HG02798 (cell line): ENCODE measurements around the gene CDCA3.

ENCODE experiments used
- ATAC-seq: cut with Tn5 transposase; IDR thresholded peaks from one replicate; pipeline ENCODE4 v1.9.1; 2021; ENCODE audit warnings: mild to moderate bottlenecking; ENCODE audit not compliant: unreplicated experiment, poor library complexity

Gene CDCA3

DNA sequence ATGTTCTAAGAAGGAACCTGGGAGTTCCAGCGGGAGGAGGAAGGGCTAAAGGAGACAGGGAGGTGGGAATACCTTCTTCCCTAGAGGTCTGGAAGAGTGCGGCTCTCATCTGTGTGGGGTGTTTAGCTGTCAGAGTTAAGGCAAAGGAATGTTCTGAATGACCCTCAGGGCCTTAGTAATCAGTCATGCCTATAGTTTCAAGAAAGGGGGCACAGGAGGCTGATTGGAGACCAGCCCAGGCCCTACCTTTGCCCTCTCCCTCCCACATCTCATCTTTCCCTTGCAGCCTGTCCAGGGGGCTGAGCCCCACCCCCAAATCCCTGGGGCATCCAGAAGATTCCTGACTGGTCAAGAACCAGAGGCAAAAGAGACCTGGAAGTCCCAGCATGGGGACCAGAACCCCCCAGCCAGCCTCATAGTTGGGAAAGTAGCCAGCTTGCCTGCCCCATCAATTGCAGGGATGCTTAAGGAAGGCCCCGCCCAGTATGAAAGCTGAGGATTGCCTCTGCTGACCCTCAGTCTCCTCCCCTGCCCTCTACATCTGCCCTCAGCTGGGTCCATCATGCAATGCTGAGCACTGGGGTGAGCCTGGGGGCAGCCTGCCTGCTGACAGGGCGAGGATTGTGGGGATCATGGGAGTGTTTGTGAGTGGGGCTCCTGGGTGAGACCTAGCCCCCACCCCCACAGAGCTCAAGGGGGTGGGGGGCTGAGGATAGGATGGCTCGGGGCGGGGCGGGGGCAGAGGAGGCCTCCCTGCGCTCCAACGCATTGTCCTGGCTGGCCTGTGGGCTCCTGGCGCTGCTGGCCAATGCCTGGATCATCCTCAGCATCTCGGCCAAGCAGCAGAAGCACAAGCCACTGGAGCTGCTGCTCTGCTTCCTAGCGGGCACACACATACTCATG, 27.7 kb downstream of the CDCA3 start:
- ATAC-seq, result no peak

DNA sequence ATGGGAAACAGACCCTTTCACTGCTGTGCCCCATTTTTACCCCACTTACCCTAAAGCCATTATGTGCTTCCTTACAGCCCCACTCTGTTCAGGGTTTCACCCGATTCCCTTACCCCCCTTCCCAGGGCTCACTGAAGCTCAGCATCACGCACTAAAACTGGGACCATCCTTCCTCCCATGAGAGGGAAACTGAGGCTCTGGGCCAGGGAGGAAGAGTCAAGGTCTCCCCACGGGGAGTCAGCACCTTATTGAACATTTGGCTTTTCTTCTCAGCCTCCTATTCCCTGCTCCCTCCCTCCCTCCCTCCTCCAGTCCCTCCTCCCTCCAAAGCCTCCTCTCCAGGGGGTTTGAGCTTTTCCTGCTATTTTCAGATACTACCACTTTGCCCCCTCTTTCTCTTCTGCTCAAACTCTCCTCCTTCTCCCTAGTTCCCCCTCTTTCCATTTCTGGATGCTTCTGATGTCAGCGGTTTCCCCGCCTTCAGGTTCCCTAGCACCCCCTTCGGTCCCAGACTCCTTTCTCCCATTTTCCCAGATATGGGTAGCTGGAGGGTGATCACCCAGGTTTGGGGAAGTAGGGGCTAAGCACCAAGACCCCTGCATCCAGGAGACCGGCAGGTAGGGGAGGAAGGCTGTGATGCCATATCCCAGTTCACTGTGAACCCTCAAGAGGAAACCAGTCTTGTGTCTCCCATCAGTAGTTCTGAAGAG, 28.5 kb downstream of the CDCA3 start:
- ATAC-seq, result no peak

DNA sequence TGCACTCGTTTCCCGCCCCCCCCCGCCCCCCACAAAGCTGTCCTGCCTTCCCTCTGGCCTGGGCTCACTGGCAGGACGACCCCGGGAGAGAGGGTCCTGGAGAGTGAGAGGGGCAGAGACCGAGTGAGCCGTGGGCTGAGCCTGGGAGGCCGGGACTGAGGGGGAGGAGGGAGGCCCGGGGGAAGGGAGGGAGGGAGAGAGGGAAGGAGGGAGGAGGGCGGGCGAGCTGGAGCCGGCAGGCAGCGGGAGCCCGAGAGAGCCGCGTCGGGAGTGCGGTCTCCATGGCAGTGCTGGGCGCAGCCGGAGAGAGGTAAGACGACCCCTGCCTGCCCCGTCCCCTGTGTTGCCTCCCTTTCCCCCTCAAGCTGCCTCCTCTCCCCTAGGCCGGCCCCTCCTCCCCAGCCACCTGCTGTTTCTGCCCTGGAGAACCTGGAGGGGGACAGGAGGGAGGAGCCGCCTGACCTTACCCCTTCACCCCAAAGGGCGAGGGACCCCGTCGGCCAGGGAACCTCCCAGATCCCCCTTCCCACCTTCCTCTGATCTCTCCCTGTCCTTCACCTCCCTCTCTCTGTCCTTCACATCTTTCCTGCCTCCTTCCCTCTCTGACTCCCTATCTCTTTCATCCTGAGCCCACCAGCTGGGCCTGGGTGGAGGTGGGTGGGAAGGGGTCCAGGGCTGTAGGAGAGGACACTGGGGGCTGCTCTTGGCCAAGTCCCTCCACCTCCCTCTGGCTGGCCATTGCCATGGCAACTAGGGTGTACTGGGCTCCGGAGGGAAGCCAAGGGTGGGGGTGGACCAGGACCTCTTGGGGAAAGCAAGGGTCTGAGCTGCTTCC, 29.3 kb downstream of the CDCA3 start, which contains the start of gene GPR162:
GPR162 (plus strand) TSS at position 231 of the 835 bp plus-strand sequence. CDS start 2,078 bp downstream, outside the sequence.
- ATAC-seq, result no peak

DNA sequence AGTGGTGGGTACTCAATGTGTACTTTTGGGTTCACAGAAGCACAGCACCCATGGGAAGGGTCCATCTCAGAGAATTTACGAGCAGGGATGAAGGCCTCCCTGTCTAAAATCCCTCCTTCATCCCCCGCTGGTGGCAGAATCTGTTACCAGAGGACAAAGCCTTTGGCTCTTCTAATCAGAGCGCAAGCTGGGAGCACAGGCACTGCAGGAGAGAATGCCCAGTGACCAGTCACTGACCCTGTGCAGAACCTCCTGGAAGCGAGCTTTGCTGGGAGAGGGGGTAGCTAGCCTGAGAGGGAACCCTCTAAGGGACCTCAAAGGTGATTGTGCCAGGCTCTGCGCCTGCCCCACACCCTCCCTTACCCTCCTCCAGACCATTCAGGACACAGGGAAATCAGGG, 30.9 kb downstream of the CDCA3 start:
- no peak for ATAC-seq

DNA sequence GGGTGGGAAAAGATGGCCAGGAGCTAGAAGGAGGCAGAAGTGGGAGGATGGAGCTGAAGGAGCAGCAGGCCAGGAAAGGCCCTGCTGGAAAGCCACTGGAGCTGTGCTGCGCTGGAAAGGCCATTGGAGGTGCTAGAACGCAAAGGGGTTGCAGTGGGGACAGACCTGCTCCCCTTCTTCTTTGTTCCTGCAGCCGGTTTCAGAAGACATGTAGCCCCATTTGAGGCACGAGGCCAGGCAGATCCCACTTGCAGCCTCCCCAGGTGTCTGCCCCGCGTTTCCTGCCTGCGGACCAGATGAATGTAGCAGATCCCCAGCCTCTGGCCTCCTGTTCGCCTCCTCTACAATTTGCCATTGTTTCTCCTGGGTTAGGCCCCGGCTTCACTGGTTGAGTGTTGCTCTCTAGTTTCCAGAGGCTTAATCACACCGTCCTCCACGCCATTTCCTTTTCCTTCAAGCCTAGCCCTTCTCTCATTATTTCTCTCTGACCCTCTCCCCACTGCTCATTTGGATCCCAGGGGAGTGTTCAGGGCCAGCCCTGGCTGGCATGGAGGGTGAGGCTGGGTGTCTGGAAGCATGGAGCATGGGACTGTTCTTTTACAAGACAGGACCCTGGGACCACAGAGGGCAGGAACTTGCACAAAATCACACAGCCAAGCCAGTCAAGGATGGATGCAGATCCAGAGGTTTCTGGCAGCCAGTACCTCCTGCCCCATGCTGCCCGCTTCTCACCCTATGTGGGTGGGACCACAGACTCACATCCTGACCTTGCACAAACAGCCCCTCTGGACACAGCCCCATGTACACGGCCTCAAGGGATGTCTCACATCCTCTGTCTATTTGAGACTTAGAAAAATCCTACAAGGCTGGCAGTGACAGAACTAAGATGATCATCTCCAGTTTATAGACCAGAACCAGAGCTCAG, 31.7 kb downstream of the CDCA3 start:
- ATAC-seq, result no peak

DNA sequence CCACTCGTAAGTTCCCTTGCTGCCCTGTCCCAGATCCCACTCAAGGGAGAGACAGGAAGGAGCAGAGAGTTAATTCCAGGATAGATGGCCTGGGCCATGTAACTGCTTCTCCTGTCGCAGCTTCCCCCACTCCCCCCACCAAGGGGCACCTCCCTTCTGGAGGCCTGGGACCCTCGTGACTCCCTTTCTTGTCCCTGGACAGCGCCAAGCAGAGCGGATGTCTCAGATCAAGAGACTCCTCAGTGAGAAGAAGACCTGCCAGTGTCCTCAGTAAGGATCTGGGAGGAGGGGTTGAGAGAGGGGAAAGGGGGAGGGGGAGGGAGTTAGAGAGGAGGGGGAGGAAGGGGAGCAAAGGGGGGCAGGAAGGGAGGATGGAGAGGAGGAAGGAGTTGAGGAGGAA, 32.4 kb downstream of the CDCA3 start:
- no peak for ATAC-seq

DNA sequence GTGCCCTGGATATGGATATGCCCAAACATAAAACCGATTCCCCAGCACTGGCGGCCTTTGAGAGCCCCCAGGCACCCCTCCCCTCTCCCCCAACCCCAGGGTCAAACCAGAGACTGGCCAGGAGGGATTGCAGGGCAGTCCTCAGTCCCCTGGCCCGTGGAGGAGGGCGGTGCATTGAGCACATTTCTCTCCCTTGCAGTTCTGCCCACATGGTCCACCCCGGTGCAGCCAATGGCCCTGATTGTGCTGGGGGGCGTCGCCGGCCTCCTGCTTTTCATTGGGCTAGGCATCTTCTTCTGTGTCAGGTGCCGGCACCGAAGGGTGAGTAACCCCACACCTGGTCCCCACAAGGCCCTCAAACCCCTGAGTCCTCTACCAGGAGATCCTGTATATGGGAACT, 32.9 kb downstream of the CDCA3 start:
- no peak for ATAC-seq

DNA sequence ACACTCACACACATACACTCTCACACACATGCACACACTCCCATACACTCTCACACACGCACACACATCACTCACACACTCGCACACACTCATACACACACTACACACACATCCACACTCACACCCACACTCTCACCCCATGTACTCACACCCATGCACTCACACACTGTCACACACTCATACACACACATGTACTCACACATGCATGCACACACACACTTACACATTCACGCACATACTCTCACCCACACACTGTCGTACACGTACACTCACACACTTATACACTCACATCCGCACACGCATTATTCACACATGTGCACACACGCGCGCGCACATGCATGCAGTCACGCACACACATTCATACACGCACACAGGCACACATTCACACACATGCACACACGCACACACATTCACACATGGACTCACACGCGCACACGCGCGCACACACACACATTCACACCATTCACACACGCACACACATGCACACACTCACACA, 33.4 kb downstream of the CDCA3 start:
- ATAC-seq, result no peak

DNA sequence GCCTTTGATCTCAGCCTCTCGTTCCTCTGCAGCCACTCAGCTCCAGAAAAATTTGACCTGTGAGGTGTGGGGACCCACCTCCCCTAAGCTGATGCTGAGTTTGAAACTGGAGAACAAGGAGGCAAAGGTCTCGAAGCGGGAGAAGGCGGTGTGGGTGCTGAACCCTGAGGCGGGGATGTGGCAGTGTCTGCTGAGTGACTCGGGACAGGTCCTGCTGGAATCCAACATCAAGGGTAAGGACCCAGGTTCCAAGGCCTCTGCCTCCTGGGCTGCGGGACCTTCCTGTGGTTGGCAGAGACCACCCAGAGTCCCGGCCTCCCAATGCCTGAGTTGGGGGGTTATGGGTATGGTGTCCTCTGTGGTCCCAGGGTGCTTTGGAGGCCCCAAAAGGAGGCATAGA, 34.0 kb downstream of the CDCA3 start:
- ATAC-seq, result no peak

DNA sequence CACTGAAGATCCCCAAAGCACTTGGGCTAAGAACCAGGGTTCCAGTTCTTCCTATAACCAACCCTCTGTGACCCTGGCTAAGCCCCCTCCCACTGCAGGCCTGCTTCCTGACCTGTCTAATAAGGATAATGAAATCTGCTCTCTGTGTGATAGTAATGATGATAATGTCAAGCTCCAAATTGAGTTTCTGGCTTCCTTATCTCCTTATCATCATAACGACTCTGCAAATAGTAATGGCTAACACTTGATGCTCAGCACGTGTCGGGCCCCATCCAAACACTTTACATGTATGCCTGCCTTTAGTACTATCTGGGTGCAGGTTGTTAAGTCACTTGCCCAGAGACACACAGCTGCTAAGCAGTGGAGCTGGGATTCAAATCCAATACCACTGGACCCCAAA, 34.5 kb downstream of the CDCA3 start:
- no peak for ATAC-seq

DNA sequence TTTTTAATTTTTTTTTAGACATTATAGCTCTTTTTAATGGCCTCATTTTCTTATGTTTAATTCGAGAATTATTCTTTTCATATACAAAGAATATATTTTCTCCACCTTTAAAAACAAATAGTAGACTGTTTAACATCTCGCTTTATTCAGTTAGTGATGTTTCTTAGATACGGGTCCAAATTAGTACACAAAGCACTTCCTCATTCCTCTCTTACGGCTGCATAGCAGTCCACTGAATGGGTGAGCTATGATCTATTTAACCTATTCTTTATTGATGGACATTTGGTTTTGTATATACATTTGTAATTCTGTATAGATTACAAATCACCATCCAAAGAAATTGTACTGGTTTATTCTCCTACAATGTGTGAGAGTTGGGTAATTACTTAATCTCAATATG, 37.7 kb downstream of the CDCA3 start:
- ATAC-seq, result no peak

DNA sequence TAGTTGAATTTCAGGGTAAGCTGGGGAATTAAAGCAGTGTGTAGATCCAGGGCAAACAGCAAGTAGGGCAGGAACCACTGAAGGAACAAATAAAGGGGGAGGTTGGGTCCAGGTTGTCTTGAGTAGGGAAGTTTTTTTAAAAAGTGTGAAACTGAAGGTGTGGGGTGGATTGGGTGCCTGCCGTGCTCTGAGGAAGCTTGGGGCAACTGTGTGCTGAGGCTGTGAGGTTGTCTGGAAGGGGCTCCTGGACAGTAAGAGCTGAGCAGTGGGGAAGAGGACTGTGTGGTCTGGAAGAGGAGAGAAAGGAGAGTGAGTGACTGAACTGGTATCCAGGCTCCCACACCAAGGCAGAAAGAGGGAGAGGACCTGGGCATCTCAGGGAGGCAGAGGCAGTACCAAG, 40.3 kb downstream of the CDCA3 start:
- ATAC-seq, result no peak

DNA sequence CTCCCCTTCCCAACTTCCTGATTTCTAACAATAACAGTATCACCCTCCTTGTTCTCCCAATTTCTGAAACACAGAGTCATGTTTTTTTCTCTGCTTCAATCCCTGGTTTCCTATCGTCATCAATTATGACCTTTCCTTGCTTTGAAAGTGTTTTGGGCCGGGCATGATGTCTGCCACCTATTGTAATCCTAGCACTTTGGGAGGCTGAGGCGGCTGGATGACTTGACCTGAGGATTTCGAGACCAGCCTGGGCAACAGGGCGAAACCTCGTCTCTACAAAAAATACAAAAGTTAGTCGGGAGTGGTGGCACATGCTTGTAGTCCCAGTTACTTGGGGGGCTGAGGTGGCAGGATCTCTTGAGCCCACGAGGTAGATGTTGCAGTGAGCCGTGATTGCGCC, 42.0 kb downstream of the CDCA3 start:
- ATAC-seq, result no peak

DNA sequence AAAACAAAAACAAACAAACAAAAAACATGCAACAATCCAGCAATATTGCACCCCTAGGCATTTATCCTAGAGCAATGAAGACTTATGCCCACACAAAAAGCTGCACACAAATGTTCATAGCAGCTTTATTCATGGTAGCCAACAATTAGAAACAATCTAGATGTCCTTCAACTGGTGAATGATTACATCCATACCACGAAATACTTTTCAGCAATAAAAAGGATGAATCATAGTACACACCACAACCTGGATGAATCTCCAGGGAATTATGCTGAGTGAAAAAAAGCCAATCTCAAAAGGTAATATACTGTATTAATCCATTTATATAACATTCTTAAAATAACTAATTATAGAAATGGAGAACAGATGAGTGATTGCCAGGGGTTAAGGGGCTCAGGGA, 43.9 kb downstream of the CDCA3 start:
- no peak for ATAC-seq

DNA sequence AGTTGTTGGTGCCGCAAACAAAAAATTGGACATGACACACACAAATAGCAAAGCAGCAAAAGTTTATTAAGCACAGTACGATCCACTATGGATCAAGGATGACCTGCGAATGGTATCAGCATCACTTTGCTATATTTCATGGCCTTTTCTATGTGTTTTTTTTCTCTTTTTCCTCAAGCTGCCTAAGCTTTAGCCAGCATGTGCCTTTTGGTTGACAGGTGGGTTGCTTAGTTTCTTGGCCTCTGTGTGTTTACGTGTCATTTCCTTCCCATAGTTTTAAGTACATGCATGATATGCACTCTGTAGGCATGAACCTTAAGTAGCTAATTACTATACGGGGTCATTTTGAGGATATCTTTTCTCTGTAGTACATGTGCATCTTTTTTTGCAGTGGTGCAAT, 51.9 kb downstream of the CDCA3 start:
- ATAC-seq, result no peak
